Peyer's patch (tissue), 4 donors: ENCODE measurements around the gene PIWIL4.

Experiments used
- CTCF ChIP-seq, 6 experiments: fragments of 450-650 bp in 4 of 6; fragments of 200-600 bp in 2 of 6; sonication (generic) in 1 of 6; IDR thresholded peaks; one replicate each; pipeline ENCODE4 v1.5.1; 2017 to 2019; ENCODE audit warnings: antibody characterized with exemption in 6 of 6, mild to moderate bottlenecking in 3 of 6, moderate library complexity in 1 of 6
- POLR2A ChIP-seq, 2 donors: fragments of 450-650 bp; IDR thresholded peaks; one replicate each; pipeline ENCODE4 v1.5.1; 2017; ENCODE audit warnings: antibody characterized with exemption in 2 of 2, mild to moderate bottlenecking in 2 of 2, moderate library complexity in 2 of 2

- TF ChIP-seq POLR2A (IDR thresholded peaks at IDR 0.05) (no peak), CTCF (IDR thresholded peaks at IDR 0.05) (no peak)
Observed at GRCh38 chr11:94648789-94649188, 81.6 kb downstream of the PIWIL4 start.
